SK-N-SH (cell line): ENCODE results near the gene TFEB. TPM values are rescaled to one million over a fixed set of nuclear protein-coding genes. Genes with fewer than 3 reads are reported as not detected.

Source experiments
- CTCF ChIA-PET: fragments of 300-600, 350-600 bp; formaldehyde crosslinking; extraction: SDS; loops from one replicate; lab custom pipeline; 2021; lab: Yijun Ruan, JAX
- POLR2A ChIA-PET: fragments of 350-600 bp; sonication (Branson Sonifier 250); formaldehyde crosslinking; extraction: SDS; loops from one replicate; lab custom pipeline; 2020; ENCODE audit warnings: antibody characterized with exemption, inconsistent platforms; lab: Yijun Ruan, JAX
- DNase-seq: peaks from one replicate; pipeline ENCODE4 v3.0.0; 2012
- H2AFZ ChIP-seq: fragments of 200-600 bp; sonication (generic); 2 replicates; pipeline ENCODE4 v1.8.1; 2016; ENCODE audit warnings: antibody characterized with exemption, mild to moderate bottlenecking, low read depth
- H3F3A ChIP-seq: fragments of 200-600 bp; sonication (generic); replicated peaks from 2 replicates; pipeline ENCODE3; 2016; ENCODE audit warnings: antibody characterized with exemption, mild to moderate bottlenecking; ENCODE audit not compliant: insufficient read depth
- H3K27ac ChIP-seq, 2 experiments: fragments of 200-500 bp in 1 of 2; fragments of 200-600 bp in 1 of 2; sonication (Bioruptor generic) in 1 of 2; sonication (generic), shearing (Covaris generic) in 1 of 2; 2 replicates each; pipeline versions ENCODE4 v1.5.1 to v1.6.1; 2014 to 2016; ENCODE audit warnings: low read depth in 2 of 2, inconsistent platforms in 1 of 2, low read length in 1 of 2, mild to moderate bottlenecking in 1 of 2, mixed read lengths in 1 of 2
- H3K27me3 ChIP-seq: fragments of 200-600 bp; sonication (generic), shearing (Covaris generic); 2 replicates; pipeline ENCODE4 v1.6.1; 2016; ENCODE audit warnings: mixed run types; ENCODE audit not compliant: insufficient read depth
- H3K36me3 ChIP-seq, 2 experiments: fragments of 200-500 bp in 1 of 2; fragments of 200-600 bp in 1 of 2; sonication (Bioruptor generic) in 1 of 2; sonication (generic) in 1 of 2; replicated peaks in 1 of 2; 2 replicates each; pipeline versions ENCODE3 to v1.5.1; 2014 to 2016; ENCODE audit warnings: low read length in 1 of 2, mild to moderate bottlenecking in 1 of 2; ENCODE audit not compliant: insufficient read depth in 2 of 2, control insufficient read depth in 1 of 2
- H3K4me1 ChIP-seq, 2 experiments: fragments of 200-500 bp in 1 of 2; fragments of 200-600 bp in 1 of 2; sonication (Bioruptor generic) in 1 of 2; sonication (generic), shearing (Covaris generic) in 1 of 2; 2 replicates each; pipeline versions ENCODE4 v1.5.1 to v1.6.1; 2014 to 2016; ENCODE audit warnings: low read depth in 1 of 2, low read length in 1 of 2, mixed run types in 1 of 2; ENCODE audit not compliant: insufficient read depth in 2 of 2, control insufficient read depth in 1 of 2
- H3K4me2 ChIP-seq: fragments of 200-600 bp; sonication (generic), shearing (Covaris generic); 2 replicates; pipeline ENCODE4 v1.6.1; 2017; ENCODE audit warnings: mixed run types
- H3K4me3 ChIP-seq, 2 experiments: fragments of 200-500 bp in 1 of 2; fragments of 200-600 bp in 1 of 2; sonication (Bioruptor generic) in 1 of 2; sonication (generic), shearing (Covaris generic) in 1 of 2; 2 replicates each; pipeline versions ENCODE4 v1.5.1 to v1.8.1; 2014 to 2016; ENCODE audit warnings: low read depth in 2 of 2, inconsistent platforms in 1 of 2, low read length in 1 of 2, mild to moderate bottlenecking in 1 of 2, mixed read lengths in 1 of 2, moderate library complexity in 1 of 2
- H3K79me2 ChIP-seq: fragments of 200-600 bp; sonication (generic); 2 replicates; pipeline ENCODE4 v1.8.1; 2017; ENCODE audit warnings: mild to moderate bottlenecking; ENCODE audit not compliant: insufficient read depth
- H3K9ac ChIP-seq: fragments of 200-600 bp; sonication (generic); 2 replicates; pipeline ENCODE4 v1.6.1; 2017; ENCODE audit warnings: mixed run types
- H3K9me2 ChIP-seq: fragments of 200-600 bp; sonication (generic); 2 replicates; pipeline ENCODE4 v1.6.1; 2017; ENCODE audit warnings: mixed run types
- H3K9me3 ChIP-seq: fragments of 200-600 bp; sonication (generic); 2 replicates; pipeline ENCODE4 v1.6.1; 2017; ENCODE audit warnings: mixed run types, mild to moderate bottlenecking, moderate library complexity
- H4K20me1 ChIP-seq: fragments of 200-600 bp; sonication (generic); 2 replicates; pipeline ENCODE4 v1.6.1; 2017; ENCODE audit warnings: mild to moderate bottlenecking, mixed run types; ENCODE audit not compliant: insufficient read depth
- CHD2 ChIP-seq: fragments of 150-350 bp; IDR thresholded peaks from 2 replicates; pipeline ENCODE4 v1.6.1; 2018; ENCODE audit warnings: low read length; ENCODE audit not compliant: partially characterized antibody
- EP300 ChIP-seq, 2 experiments: IDR thresholded peaks; 2 replicates each; pipeline versions ENCODE4 v1.4.0 to v1.6.1; 2012; ENCODE audit warnings: borderline replicate concordance in 1 of 2, low read depth in 1 of 2, low read length in 1 of 2
- FOSL2 ChIP-seq: IDR thresholded peaks from 2 replicates; pipeline ENCODE4 v1.4.0; 2012; ENCODE audit warnings: low read depth, mild to moderate bottlenecking, moderate library complexity, borderline replicate concordance
- FOXM1 ChIP-seq: IDR thresholded peaks from 2 replicates; pipeline ENCODE4 v1.4.0; 2012; ENCODE audit warnings: low read depth, mild to moderate bottlenecking
- GABPA ChIP-seq: IDR thresholded peaks from 2 replicates; pipeline ENCODE4 v1.4.0; 2012; ENCODE audit warnings: low read depth, mild to moderate bottlenecking
- MEF2A ChIP-seq: IDR thresholded peaks from 2 replicates; pipeline ENCODE4 v1.4.0; 2012; ENCODE audit warnings: low read depth, borderline replicate concordance
- MXI1 ChIP-seq: IDR thresholded peaks from 2 replicates; pipeline ENCODE4 v1.6.1; 2012; ENCODE audit warnings: mild to moderate bottlenecking, low read depth, low read length, improper control_type of control experiment
- NRF1 ChIP-seq: IDR thresholded peaks from 2 replicates; pipeline ENCODE4 v1.6.1; 2012; ENCODE audit warnings: low read depth, mild to moderate bottlenecking, low read length
- POLR2AphosphoS5 ChIP-seq: IDR thresholded peaks from 2 replicates; pipeline ENCODE4 v1.6.1; 2012; ENCODE audit warnings: low read depth, low read length
- RAD21 ChIP-seq: IDR thresholded peaks from 2 replicates; pipeline ENCODE4 v1.6.1; 2012; ENCODE audit warnings: mild to moderate bottlenecking, low read length
- RFX5 ChIP-seq: IDR thresholded peaks from 2 replicates; pipeline ENCODE4 v1.6.1; 2012; ENCODE audit warnings: mild to moderate bottlenecking, improper control_type of control experiment, low read length
- SMC3 ChIP-seq: IDR thresholded peaks from 2 replicates; pipeline ENCODE4 v1.6.1; 2012; ENCODE audit warnings: low read depth, low read length, improper control_type of control experiment
- USF2 ChIP-seq: fragments of 150-350 bp; IDR thresholded peaks from 2 replicates; pipeline ENCODE4 v1.6.1; 2017; ENCODE audit warnings: antibody characterized with exemption, low read length, low read depth, borderline replicate concordance
- WGBS: methylation state at CpG from one replicate; pipeline ENCODE4 v1.1.6; 2017; ENCODE audit warnings: low lambda C conversion rate; 5-methylcytosine and 5-hydroxymethylcytosine counted together
- polyA plus RNA-seq, 3 experiments: library from polyadenylated mRNA; depleted of rRNA; stranded (reverse); fragments of >200 nt; gene quantifications; 2 replicates each; pipeline ENCODE4 v1.2.3, GENCODE V29; 2012
- TF ChIP-seq, protein P1 (sequence below): IDR thresholded peaks from 2 replicates; pipeline ENCODE4 v1.4.0; 2012; ENCODE audit warnings: low read depth
- TF ChIP-seq, protein P2 (sequence below): IDR thresholded peaks from 2 replicates; pipeline ENCODE4 v1.6.1; 2012; ENCODE audit warnings: mild to moderate bottlenecking, low read depth, low read length, moderate library complexity
- TF ChIP-seq, protein P3 (sequence below): IDR thresholded peaks from 2 replicates; pipeline ENCODE4 v1.4.0; 2012; ENCODE audit warnings: low read depth, borderline replicate concordance

The TFEB gene
- polyA plus RNA-seq, 1 of the 3 experiments (the other 2 are of a cell fraction) = 6.2 TPM

DNA sequence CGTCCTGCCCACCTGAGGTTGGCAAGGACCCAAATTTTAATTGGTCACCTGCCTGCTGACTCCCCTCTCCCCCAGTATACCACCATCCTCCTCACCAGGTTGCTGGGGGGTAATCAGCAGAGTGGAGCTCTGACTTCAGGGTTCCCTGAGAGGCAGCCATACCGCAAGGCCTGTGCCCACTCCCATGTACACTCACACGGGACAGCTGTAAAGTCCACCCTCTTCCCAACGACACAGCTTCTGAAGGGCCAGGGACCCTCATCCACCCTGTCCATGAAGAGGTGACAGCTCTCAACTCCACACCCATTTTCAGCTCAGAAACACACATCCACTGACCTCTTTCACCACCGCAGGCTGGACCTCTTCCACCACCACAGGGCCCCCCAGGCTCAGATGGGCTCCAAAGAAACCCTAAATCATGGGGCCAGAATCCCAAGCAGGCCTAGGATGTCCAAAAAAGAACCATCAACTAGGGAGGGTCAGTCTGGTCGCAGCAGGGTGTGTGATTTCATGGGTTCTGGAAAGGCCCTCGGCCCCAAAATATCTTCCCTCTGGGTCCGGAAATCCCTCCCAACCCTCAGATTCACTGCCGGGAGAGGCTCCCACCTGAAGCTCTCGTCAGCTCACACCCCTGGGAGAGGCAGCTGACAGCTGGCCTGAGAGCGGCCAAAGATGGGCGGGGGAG, 30.0 kb downstream of the TFEB start:
- TF ChIP-seq POLR2AphosphoS5 (no peak), RAD21 (no peak), GABPA (no peak), MEF2A (no peak), FOXM1 (no peak), RFX5 (no peak), FOSL2 (no peak), MXI1 (no peak), CHD2 (no peak), SMC3 (no peak), EP300 (IDR thresholded peaks at IDR 0.05; ENCODE audit: borderline replicate concordance in 1 of 2, low read depth in 1 of 2, low read length in 1 of 2) (no peak), USF2 (no peak), NRF1 (no peak)
- TF ChIP-seq, protein P1, sequence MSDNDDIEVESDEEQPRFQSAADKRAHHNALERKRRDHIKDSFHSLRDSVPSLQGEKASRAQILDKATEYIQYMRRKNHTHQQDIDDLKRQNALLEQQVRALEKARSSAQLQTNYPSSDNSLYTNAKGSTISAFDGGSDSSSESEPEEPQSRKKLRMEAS = no peak
- TF ChIP-seq, protein P2, sequence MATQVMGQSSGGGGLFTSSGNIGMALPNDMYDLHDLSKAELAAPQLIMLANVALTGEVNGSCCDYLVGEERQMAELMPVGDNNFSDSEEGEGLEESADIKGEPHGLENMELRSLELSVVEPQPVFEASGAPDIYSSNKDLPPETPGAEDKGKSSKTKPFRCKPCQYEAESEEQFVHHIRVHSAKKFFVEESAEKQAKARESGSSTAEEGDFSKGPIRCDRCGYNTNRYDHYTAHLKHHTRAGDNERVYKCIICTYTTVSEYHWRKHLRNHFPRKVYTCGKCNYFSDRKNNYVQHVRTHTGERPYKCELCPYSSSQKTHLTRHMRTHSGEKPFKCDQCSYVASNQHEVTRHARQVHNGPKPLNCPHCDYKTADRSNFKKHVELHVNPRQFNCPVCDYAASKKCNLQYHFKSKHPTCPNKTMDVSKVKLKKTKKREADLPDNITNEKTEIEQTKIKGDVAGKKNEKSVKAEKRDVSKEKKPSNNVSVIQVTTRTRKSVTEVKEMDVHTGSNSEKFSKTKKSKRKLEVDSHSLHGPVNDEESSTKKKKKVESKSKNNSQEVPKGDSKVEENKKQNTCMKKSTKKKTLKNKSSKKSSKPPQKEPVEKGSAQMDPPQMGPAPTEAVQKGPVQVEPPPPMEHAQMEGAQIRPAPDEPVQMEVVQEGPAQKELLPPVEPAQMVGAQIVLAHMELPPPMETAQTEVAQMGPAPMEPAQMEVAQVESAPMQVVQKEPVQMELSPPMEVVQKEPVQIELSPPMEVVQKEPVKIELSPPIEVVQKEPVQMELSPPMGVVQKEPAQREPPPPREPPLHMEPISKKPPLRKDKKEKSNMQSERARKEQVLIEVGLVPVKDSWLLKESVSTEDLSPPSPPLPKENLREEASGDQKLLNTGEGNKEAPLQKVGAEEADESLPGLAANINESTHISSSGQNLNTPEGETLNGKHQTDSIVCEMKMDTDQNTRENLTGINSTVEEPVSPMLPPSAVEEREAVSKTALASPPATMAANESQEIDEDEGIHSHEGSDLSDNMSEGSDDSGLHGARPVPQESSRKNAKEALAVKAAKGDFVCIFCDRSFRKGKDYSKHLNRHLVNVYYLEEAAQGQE = no peak
- TF ChIP-seq, protein P3, sequence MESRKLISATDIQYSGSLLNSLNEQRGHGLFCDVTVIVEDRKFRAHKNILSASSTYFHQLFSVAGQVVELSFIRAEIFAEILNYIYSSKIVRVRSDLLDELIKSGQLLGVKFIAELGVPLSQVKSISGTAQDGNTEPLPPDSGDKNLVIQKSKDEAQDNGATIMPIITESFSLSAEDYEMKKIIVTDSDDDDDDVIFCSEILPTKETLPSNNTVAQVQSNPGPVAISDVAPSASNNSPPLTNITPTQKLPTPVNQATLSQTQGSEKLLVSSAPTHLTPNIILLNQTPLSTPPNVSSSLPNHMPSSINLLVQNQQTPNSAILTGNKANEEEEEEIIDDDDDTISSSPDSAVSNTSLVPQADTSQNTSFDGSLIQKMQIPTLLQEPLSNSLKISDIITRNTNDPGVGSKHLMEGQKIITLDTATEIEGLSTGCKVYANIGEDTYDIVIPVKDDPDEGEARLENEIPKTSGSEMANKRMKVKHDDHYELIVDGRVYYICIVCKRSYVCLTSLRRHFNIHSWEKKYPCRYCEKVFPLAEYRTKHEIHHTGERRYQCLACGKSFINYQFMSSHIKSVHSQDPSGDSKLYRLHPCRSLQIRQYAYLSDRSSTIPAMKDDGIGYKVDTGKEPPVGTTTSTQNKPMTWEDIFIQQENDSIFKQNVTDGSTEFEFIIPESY = no peak
- Histone ChIP-seq H3K79me2 (peaks cover 31% of the 10 kb centered on the region), H3K4me3 (peak overlapping the region in 1 of 2 experiments; percentile 13; a peak in 1 of 4 replicates), H4K20me1 (no peaks in the 10 kb centered on the region), H3K27me3 (no peaks in the 10 kb centered on the region), H3K9ac (peak overlapping the region; percentile 44), H3F3A (peaks cover 12% of the 10 kb centered on the region), H3K4me2 (peak overlapping the region; percentile 64; the same call in 1 of the 2 replicates), H3K27ac (peak overlapping the region; percentile 45 to 83), H3K9me3 (no peaks in the 10 kb centered on the region), H3K4me1 (peaks cover 17 to 31% of the 10 kb centered on the region in 2 experiments; a peak in 3 of 4 replicates), H2AFZ (peak overlapping the region; percentile 40; the same call in 1 of the 2 replicates), H3K9me2 (no peaks in the 10 kb centered on the region), H3K36me3 (no peaks in the 10 kb centered on the region)
- WGBS = 85% methylated on average over 10 of the region's 12 CpGs
- POLR2A ChIA-PET = interaction anchor here (0.6 to 1.7 kb wide), 3 partner anchors 11 to 28 kb away, joined by 3 to 12 read pairs (median 3); no protein-coding TSS in a partner anchor
- no peak for DNase-seq
- CTCF ChIA-PET = interaction anchor here (0.9 to 3.5 kb wide), 21 partner anchors 10 to 386 kb away, joined by 3 to 29 read pairs (median 6); partner anchors contain the start of genes TFEB and TOMM6
